ENCODE results near the gene GNA14.

- TF ChIP-seq CTCF (IDR thresholded peaks at IDR 0.05) (no peak), POLR2A (IDR thresholded peaks at IDR 0.05) (no peak)
These were observed 175.5 kb downstream of the GNA14 start for GRCh38 chr9:77472646-77473045.

Data from right lobe of liver (tissue), 4 donors.